ENCODE data around the gene PSG5.
"Not testable (repeated sequence)": the region's sequence is repeated elsewhere in the genome, so short reads cannot be mapped to it uniquely, and the experiment has no call there.

The PSG5 gene

GRCh38 chr19:43186311-43186935, at the start of gene PSG5:
Gene PSG5, minus strand, starts transcription at chr19:43186536. Its CDS starts 131 bp downstream, at chr19:43186405.
- not testable (repeated sequence) for ATAC-seq

GRCh38 chr19:43235686-43236085, 49.4 kb upstream of the PSG5 start:
- ATAC-seq = not testable (repeated sequence)

- no peak for ATAC-seq
These were observed 43.0 kb upstream of the PSG5 start for GRCh38 chr19:43229315-43229714.

- ATAC-seq = not testable (repeated sequence)
These were observed 42.4 kb upstream of the PSG5 start for GRCh38 chr19:43228730-43229129.

- ATAC-seq = not testable (repeated sequence)
These were observed 40.6 kb upstream of the PSG5 start for GRCh38 chr19:43226986-43227385.

- ATAC-seq = no peak
These were observed 38.5 kb upstream of the PSG5 start for GRCh38 chr19:43224855-43225253.

GRCh38 chr19:43224201-43224854, 38.0 kb upstream of the PSG5 start:
- ATAC-seq = not testable (repeated sequence)

GRCh38 chr19:43221891-43222290, 35.6 kb upstream of the PSG5 start:
- not testable (repeated sequence) for ATAC-seq

GRCh38 chr19:43219136-43219535, 32.8 kb upstream of the PSG5 start:
- ATAC-seq = not testable (repeated sequence)

- ATAC-seq = not testable (repeated sequence)
These were observed 29.5 kb upstream of the PSG5 start for GRCh38 chr19:43215881-43216280.

GRCh38 chr19:43207991-43208390, 21.7 kb upstream of the PSG5 start:
- ATAC-seq = no peak

GRCh38 chr19:43207174-43207573, 20.8 kb upstream of the PSG5 start:
- ATAC-seq = not testable (repeated sequence)

- not testable (repeated sequence) for ATAC-seq
These were observed 19.3 kb upstream of the PSG5 start, which contains the start of gene PSG4 for GRCh38 chr19:43205471-43206105. Gene PSG4, minus strand, starts transcription at chr19:43205638. Its CDS starts 102 bp downstream, at chr19:43205536.

- ATAC-seq = not testable (repeated sequence)
These were observed 17.3 kb upstream of the PSG5 start for GRCh38 chr19:43203611-43204010.

- not testable (repeated sequence) for ATAC-seq
These were observed 15.6 kb upstream of the PSG5 start for GRCh38 chr19:43201891-43202290.

- not testable (repeated sequence) for ATAC-seq
These were observed 15.0 kb upstream of the PSG5 start for GRCh38 chr19:43201337-43201801.

- ATAC-seq = not testable (repeated sequence)
These were observed 12.5 kb upstream of the PSG5 start for GRCh38 chr19:43198686-43199419.

- ATAC-seq = not testable (repeated sequence)
These were observed 11.5 kb upstream of the PSG5 start for GRCh38 chr19:43197666-43198397.

GRCh38 chr19:43194397-43194796, 8.1 kb upstream of the PSG5 start:
- ATAC-seq = not testable (repeated sequence)

GRCh38 chr19:43192381-43193155, 6.2 kb upstream of the PSG5 start:
- ATAC-seq = not testable (repeated sequence)

GRCh38 chr19:43188092-43188491, 1.8 kb upstream of the PSG5 start:
- not testable (repeated sequence) for ATAC-seq
